ENCODE data around the gene AFF1.

The AFF1 gene

GRCh38 chr4:87054900-87055299 lies 120.1 kb downstream of the AFF1 start:
- Histone ChIP-seq H4K8ac (ENCODE audit: low read depth, low read length) (no peak overlapping the region), H4K91ac (ENCODE audit: low read depth, low read length, poor library complexity) (no peak overlapping the region), H2AK5ac (ENCODE audit: low read depth, low read length) (no peak overlapping the region), H3K9me3 (replicated peaks in 1 of 2; ENCODE audit: control insufficient read depth in 2 of 2, insufficient read depth in 1 of 2, low read depth in 1 of 2, low read length in 2 of 2) (peaks cover 0 to 3% of the 10 kb centered on the region in 2 donors), H3K9ac (ENCODE audit: low read depth, low read length, poor library complexity) (no peak overlapping the region), H3K18ac (ENCODE audit: low read length) (no peak overlapping the region), H3K27ac (replicated peaks; ENCODE audit: low read length) (no peak overlapping the region), H3K79me1 (ENCODE audit: low read depth, low read length) (peaks cover 3% of the 10 kb centered on the region), H3K14ac (ENCODE audit: low read length) (no peak overlapping the region), H3K23ac (ENCODE audit: low read depth, low read length, poor library complexity) (no peak overlapping the region), H2AFZ (ENCODE audit: low read length) (no peak overlapping the region), H2BK5ac (ENCODE audit: low read length) (no peak overlapping the region), H2BK120ac (ENCODE audit: low read depth, low read length) (no peak overlapping the region), H2BK12ac (ENCODE audit: low read length) (no peak overlapping the region), H3K4me3 (ENCODE audit: low read length in 2 of 2) (no peak overlapping the region), H3K4me2 (ENCODE audit: insufficient read depth, low read length, poor library complexity, severe bottlenecking) (no peak overlapping the region), H3K4me1 (ENCODE audit: control insufficient read depth in 2 of 2, insufficient read depth in 1 of 2, low read depth in 1 of 2, low read length in 2 of 2) (peaks cover 0 to 22% of the 10 kb centered on the region in 2 donors), H3K4ac (ENCODE audit: low read length) (no peak overlapping the region), H3K36me3 (replicated peaks in 1 of 2; ENCODE audit: control insufficient read depth in 2 of 2, insufficient read depth in 2 of 2, low read length in 2 of 2) (peaks cover 6 to 17% of the 10 kb centered on the region in 2 donors), H3K27me3 (ENCODE audit: control insufficient read depth in 3 of 3, insufficient read depth in 3 of 3, low read depth in 1 of 3, low read length in 3 of 3) (no peaks in the 10 kb centered on the region), H2BK15ac (ENCODE audit: low read length) (no peak overlapping the region)
- no CpG with 5 or more reads among the region's 3 CpGs for WGBS, 2 donors (ENCODE audit: extremely low coverage in 2 of 2, insufficient read length in 2 of 2, insufficient replicate concordance in 1 of 2)
- no peak for DNase-seq (ENCODE audit: low spot score)

GRCh38 chr4:87055311-87055710 lies 120.5 kb downstream of the AFF1 start:
- Histone ChIP-seq H2BK15ac (ENCODE audit: low read length) (no peak overlapping the region), H4K8ac (ENCODE audit: low read depth, low read length) (no peak overlapping the region), H3K36me3 (replicated peaks in 1 of 2; ENCODE audit: control insufficient read depth in 2 of 2, insufficient read depth in 2 of 2, low read length in 2 of 2) (peaks cover 6 to 18% of the 10 kb centered on the region in 2 donors), H3K23ac (ENCODE audit: low read depth, low read length, poor library complexity) (no peak overlapping the region), H2BK120ac (ENCODE audit: low read depth, low read length) (no peak overlapping the region), H4K91ac (ENCODE audit: low read depth, low read length, poor library complexity) (no peak overlapping the region), H2BK5ac (ENCODE audit: low read length) (no peak overlapping the region), H3K4me3 (ENCODE audit: low read length in 2 of 2) (no peak overlapping the region), H3K79me1 (ENCODE audit: low read depth, low read length) (peaks cover 3% of the 10 kb centered on the region), H2BK12ac (ENCODE audit: low read length) (no peak overlapping the region), H3K4ac (ENCODE audit: low read length) (no peak overlapping the region), H2AK5ac (ENCODE audit: low read depth, low read length) (no peak overlapping the region), H3K27me3 (ENCODE audit: control insufficient read depth in 3 of 3, insufficient read depth in 3 of 3, low read depth in 1 of 3, low read length in 3 of 3) (no peaks in the 10 kb centered on the region), H3K18ac (ENCODE audit: low read length) (no peak overlapping the region), H3K4me2 (ENCODE audit: insufficient read depth, low read length, poor library complexity, severe bottlenecking) (no peak overlapping the region), H3K14ac (ENCODE audit: low read length) (no peak overlapping the region), H3K9me3 (replicated peaks in 1 of 2; ENCODE audit: control insufficient read depth in 2 of 2, insufficient read depth in 1 of 2, low read depth in 1 of 2, low read length in 2 of 2) (peaks cover 0 to 3% of the 10 kb centered on the region in 2 donors), H3K4me1 (ENCODE audit: control insufficient read depth in 2 of 2, insufficient read depth in 1 of 2, low read depth in 1 of 2, low read length in 2 of 2) (peaks cover 0 to 22% of the 10 kb centered on the region in 2 donors), H3K9ac (ENCODE audit: low read depth, low read length, poor library complexity) (no peak overlapping the region), H2AFZ (ENCODE audit: low read length) (no peak overlapping the region), H3K27ac (replicated peaks; ENCODE audit: low read length) (no peak overlapping the region)
- DNase-seq (ENCODE audit: low spot score): no peak
- WGBS, 2 donors (ENCODE audit: extremely low coverage in 2 of 2, insufficient read length in 2 of 2, insufficient replicate concordance in 1 of 2): no CpG with 5 or more reads among the region's 2 CpGs

- H2BK15ac ChIP-seq (ENCODE audit: low read length): no peak overlapping the region
- H3K27ac ChIP-seq (replicated peaks; ENCODE audit: low read length): no peak overlapping the region
- H3K23ac ChIP-seq (ENCODE audit: low read depth, low read length, poor library complexity): no peak overlapping the region
- no peak overlapping the region for H2BK12ac ChIP-seq (ENCODE audit: low read length)
- H3K4me1 ChIP-seq (ENCODE audit: control insufficient read depth in 2 of 2, insufficient read depth in 1 of 2, low read depth in 1 of 2, low read length in 2 of 2): peaks cover 0 to 22% of the 10 kb centered on the region in 2 donors
- no peaks in the 10 kb centered on the region for H3K27me3 ChIP-seq (ENCODE audit: control insufficient read depth in 3 of 3, insufficient read depth in 3 of 3, low read depth in 1 of 3, low read length in 3 of 3)
- no peaks in the 10 kb centered on the region for H3K9me3 ChIP-seq (replicated peaks in 1 of 2; ENCODE audit: control insufficient read depth in 2 of 2, insufficient read depth in 1 of 2, low read depth in 1 of 2, low read length in 2 of 2)
- H3K14ac ChIP-seq (ENCODE audit: low read length): no peak overlapping the region
- H4K91ac ChIP-seq (ENCODE audit: low read depth, low read length, poor library complexity): no peak overlapping the region
- H3K9ac ChIP-seq (ENCODE audit: low read depth, low read length, poor library complexity): no peak overlapping the region
- no peak overlapping the region for H3K18ac ChIP-seq (ENCODE audit: low read length)
- no peak overlapping the region for H3K4me2 ChIP-seq (ENCODE audit: insufficient read depth, low read length, poor library complexity, severe bottlenecking)
- H3K4ac ChIP-seq (ENCODE audit: low read length): no peak overlapping the region
- DNase-seq (ENCODE audit: low spot score): no peak
- H3K4me3 ChIP-seq (ENCODE audit: low read length in 2 of 2): no peak overlapping the region
- no peak overlapping the region for H2AFZ ChIP-seq (ENCODE audit: low read length)
- peaks cover under 1 to 15% of the 10 kb centered on the region in 2 donors for H3K36me3 ChIP-seq (replicated peaks in 1 of 2; ENCODE audit: control insufficient read depth in 2 of 2, insufficient read depth in 2 of 2, low read length in 2 of 2)
- H4K8ac ChIP-seq (ENCODE audit: low read depth, low read length): no peak overlapping the region
- H3K79me1 ChIP-seq (ENCODE audit: low read depth, low read length): peaks cover 2% of the 10 kb centered on the region
- no peak overlapping the region for H2BK5ac ChIP-seq (ENCODE audit: low read length)
- no peak overlapping the region for H2BK120ac ChIP-seq (ENCODE audit: low read depth, low read length)
- H2AK5ac ChIP-seq (ENCODE audit: low read depth, low read length): no peak overlapping the region
- WGBS, 2 donors (ENCODE audit: extremely low coverage in 2 of 2, insufficient read length in 2 of 2, insufficient replicate concordance in 1 of 2): no CpG with 5 or more reads among the region's 2 CpGs
These were observed 122.1 kb downstream of the AFF1 start for GRCh38 chr4:87056881-87057280.

- H4K91ac ChIP-seq (ENCODE audit: low read depth, low read length, poor library complexity): no peak overlapping the region
- H2BK12ac ChIP-seq (ENCODE audit: low read length): no peak overlapping the region
- no peak overlapping the region for H2BK15ac ChIP-seq (ENCODE audit: low read length)
- H3K4me2 ChIP-seq (ENCODE audit: insufficient read depth, low read length, poor library complexity, severe bottlenecking): no peak overlapping the region
- no peak overlapping the region for H3K9ac ChIP-seq (ENCODE audit: low read depth, low read length, poor library complexity)
- WGBS, 2 donors (ENCODE audit: extremely low coverage in 2 of 2, insufficient read length in 2 of 2, insufficient replicate concordance in 1 of 2): no CpG with 5 or more reads among the region's 6 CpGs
- no peak for DNase-seq (ENCODE audit: low spot score)
- H3K4ac ChIP-seq (ENCODE audit: low read length): no peak overlapping the region
- no peaks in the 10 kb centered on the region for H3K9me3 ChIP-seq (replicated peaks in 1 of 2; ENCODE audit: control insufficient read depth in 2 of 2, insufficient read depth in 1 of 2, low read depth in 1 of 2, low read length in 2 of 2)
- no peak overlapping the region for H2BK120ac ChIP-seq (ENCODE audit: low read depth, low read length)
- no peak overlapping the region for H3K23ac ChIP-seq (ENCODE audit: low read depth, low read length, poor library complexity)
- no peak overlapping the region for H3K18ac ChIP-seq (ENCODE audit: low read length)
- no peak overlapping the region for H2BK5ac ChIP-seq (ENCODE audit: low read length)
- H3K4me1 ChIP-seq (ENCODE audit: control insufficient read depth in 2 of 2, insufficient read depth in 1 of 2, low read depth in 1 of 2, low read length in 2 of 2): peaks cover 0 to 22% of the 10 kb centered on the region in 2 donors
- peaks cover 0 to 14% of the 10 kb centered on the region in 2 donors for H3K36me3 ChIP-seq (replicated peaks in 1 of 2; ENCODE audit: control insufficient read depth in 2 of 2, insufficient read depth in 2 of 2, low read length in 2 of 2)
- H3K27ac ChIP-seq (replicated peaks; ENCODE audit: low read length): no peak overlapping the region
- H2AK5ac ChIP-seq (ENCODE audit: low read depth, low read length): no peak overlapping the region
- H3K27me3 ChIP-seq (ENCODE audit: control insufficient read depth in 3 of 3, insufficient read depth in 3 of 3, low read depth in 1 of 3, low read length in 3 of 3): no peaks in the 10 kb centered on the region
- peaks cover 2% of the 10 kb centered on the region for H3K79me1 ChIP-seq (ENCODE audit: low read depth, low read length)
- H3K4me3 ChIP-seq (ENCODE audit: low read length in 2 of 2): no peak overlapping the region
- H4K8ac ChIP-seq (ENCODE audit: low read depth, low read length): no peak overlapping the region
- no peak overlapping the region for H2AFZ ChIP-seq (ENCODE audit: low read length)
- H3K14ac ChIP-seq (ENCODE audit: low read length): no peak overlapping the region
These were observed 123.1 kb downstream of the AFF1 start for GRCh38 chr4:87057835-87058355.
